Right lobe of liver (tissue), 6 donors: ENCODE measurements around the gene PTPRN2. TPM values are rescaled to one million over a fixed set of nuclear protein-coding genes. Genes with fewer than 3 reads are reported as not detected.

Experiments
- ATAC-seq, 4 donors: fragments of 200-7000 bp; cut with Tn5 transposase; one replicate each; pipeline ENCODE4 v1.9.1; 2020; ENCODE audit warnings: mild to moderate bottlenecking in 4 of 4, moderate library complexity in 4 of 4
- DNase-seq, 3 donors: peaks; one replicate each; pipeline ENCODE4 v3.0.0-alpha.2; 2020
- H3K27ac ChIP-seq, 3 donors: fragments of 200-600 bp; one replicate each; pipeline ENCODE4 v1.8.0; 2022
- H3K27me3 ChIP-seq, 2 donors: fragments of 200-600 bp; one replicate each; pipeline ENCODE4 v1.8.0; 2022
- H3K36me3 ChIP-seq, 4 donors: fragments of 200-600 bp; sonication (generic) in 1 of 4; one replicate each; pipeline versions ENCODE4 v1.5.1 to v1.8.0; 2017 to 2022; ENCODE audit warnings: control low read depth in 1 of 4
- H3K4me1 ChIP-seq, 4 donors: fragments of 200-600 bp; sonication (generic) in 1 of 4; one replicate each; pipeline versions ENCODE4 v1.5.1 to v1.8.0; 2017 to 2022; ENCODE audit warnings: control low read depth in 1 of 4
- H3K4me3 ChIP-seq, 3 donors: fragments of 200-600 bp; one replicate each; pipeline ENCODE4 v1.8.0; 2022
- H3K9me3 ChIP-seq, 4 donors: fragments of 200-600 bp; sonication (generic) in 1 of 4; one replicate each; pipeline versions ENCODE4 v1.5.1 to v1.8.0; 2017 to 2022; ENCODE audit warnings: control low read depth in 1 of 4
- POLR2A ChIP-seq: fragments of 450-650 bp; IDR thresholded peaks from one replicate; pipeline ENCODE4 v1.6.1; 2017; ENCODE audit warnings: antibody characterized with exemption, mild to moderate bottlenecking
- WGBS: methylation state at CpG from one replicate; pipeline ENCODE4 v1.1.6; 2018; ENCODE audit warnings: low coverage, low lambda C conversion rate; ENCODE audit not compliant: insufficient coverage; ENCODE audit errors: missing lambda C conversion rate; 5-methylcytosine and 5-hydroxymethylcytosine counted together
- intact Hi-C, 2 donors: fragments of 100-400 bp; cut with DNase I; formaldehyde crosslinking; loops; one replicate each; pipeline versions ENCODE4 v1.11.2 to v1.14.1; 2022
- total RNA-seq, 6 experiments: library from RNA; depleted of rRNA in 2 of 6; stranded (reverse); fragments of >200 nt in 2 of 6; fragmentation: NEBNext Ultra II Directional in 3 of 6; extraction: Animal tissue kit (Norgen Biotek cat#: 25700) in 3 of 6; gene quantifications; one replicate each; pipeline versions ENCODE4 v1.1.0 to v1.2.4, GENCODE V29; 2016 to 2023
- TF ChIP-seq, protein P1 (sequence below), 4 donors: fragments of 200-600 bp in 3 of 4; fragments of 450-650 bp in 1 of 4; IDR thresholded peaks; one replicate each; pipeline versions ENCODE4 v1.5.1 to v1.8.0; 2016 to 2022; ENCODE audit warnings: antibody characterized with exemption in 4 of 4, mild to moderate bottlenecking in 2 of 4
- donor health status: DM: no; HTN: yes; CAD: no.
- donor health status: DM: no; HTN: no; CAD: no.
- donor health status: DM: no; HTN: no; CAD: no.
- donor health status: DM: no; HTN: yes; CAD: no.
- donor health status: DM: no; HTN: yes; CAD: no.

PTPRN2 gene
- total RNA-seq, 6 experiments from 2014 or later: 0.15 to 0.87 (median 0.67) TPM

DNA sequence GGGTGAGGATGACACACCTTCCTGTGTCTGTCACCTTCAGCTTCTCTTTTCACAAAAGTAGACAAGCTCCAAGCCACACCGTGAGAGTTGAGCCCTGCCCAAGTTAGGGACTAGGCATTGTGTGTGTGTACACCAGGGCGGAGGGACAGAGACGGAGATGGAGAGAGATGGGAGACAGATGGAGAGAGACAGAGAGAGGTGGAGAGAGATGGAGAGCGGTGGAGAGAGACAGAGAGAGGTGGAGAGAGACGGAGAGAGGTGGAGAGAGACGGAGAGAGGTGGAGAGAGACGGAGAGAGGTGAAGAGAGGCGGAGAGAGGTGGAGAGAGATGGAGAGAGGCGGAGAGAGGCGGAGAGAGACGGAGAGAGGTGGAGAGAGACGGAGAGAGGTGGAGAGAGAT lies 1043.8 kb downstream of the PTPRN2 start:
- Histone ChIP-seq H3K9me3 (no peaks in the 10 kb centered on the region), H3K4me1 (no peaks in the 10 kb centered on the region), H3K27me3 (no peaks in the 10 kb centered on the region), H3K36me3 (no peaks in the 10 kb centered on the region), H3K4me3 (no peak overlapping the region), H3K27ac (no peak overlapping the region)
- ATAC-seq: no peak
- DNase-seq: no peak
- intact Hi-C loops: no loop called here
- 75% methylated on average over 12 of the region's 12 CpGs for WGBS
- TF ChIP-seq, protein P1, sequence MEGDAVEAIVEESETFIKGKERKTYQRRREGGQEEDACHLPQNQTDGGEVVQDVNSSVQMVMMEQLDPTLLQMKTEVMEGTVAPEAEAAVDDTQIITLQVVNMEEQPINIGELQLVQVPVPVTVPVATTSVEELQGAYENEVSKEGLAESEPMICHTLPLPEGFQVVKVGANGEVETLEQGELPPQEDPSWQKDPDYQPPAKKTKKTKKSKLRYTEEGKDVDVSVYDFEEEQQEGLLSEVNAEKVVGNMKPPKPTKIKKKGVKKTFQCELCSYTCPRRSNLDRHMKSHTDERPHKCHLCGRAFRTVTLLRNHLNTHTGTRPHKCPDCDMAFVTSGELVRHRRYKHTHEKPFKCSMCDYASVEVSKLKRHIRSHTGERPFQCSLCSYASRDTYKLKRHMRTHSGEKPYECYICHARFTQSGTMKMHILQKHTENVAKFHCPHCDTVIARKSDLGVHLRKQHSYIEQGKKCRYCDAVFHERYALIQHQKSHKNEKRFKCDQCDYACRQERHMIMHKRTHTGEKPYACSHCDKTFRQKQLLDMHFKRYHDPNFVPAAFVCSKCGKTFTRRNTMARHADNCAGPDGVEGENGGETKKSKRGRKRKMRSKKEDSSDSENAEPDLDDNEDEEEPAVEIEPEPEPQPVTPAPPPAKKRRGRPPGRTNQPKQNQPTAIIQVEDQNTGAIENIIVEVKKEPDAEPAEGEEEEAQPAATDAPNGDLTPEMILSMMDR (IDR thresholded peaks at IDR 0.05): no peak
- no peak for TF ChIP-seq POLR2A

- Histone ChIP-seq H3K4me3 (no peak overlapping the region), H3K9me3 (no peaks in the 10 kb centered on the region), H3K27me3 (no peaks in the 10 kb centered on the region), H3K27ac (no peak overlapping the region), H3K4me1 (no peaks in the 10 kb centered on the region), H3K36me3 (no peaks in the 10 kb centered on the region)
- WGBS: no CpG with 5 or more reads among the region's 11 CpGs
- ATAC-seq: no peak
- intact Hi-C loops: no loop called here
- peak in 1 of 3 donors; percentile 34 for DNase-seq
- TF ChIP-seq, protein P1 (IDR thresholded peaks at IDR 0.05): no peak
- TF ChIP-seq POLR2A: no peak
Observed at GRCh38 chr7:157543276-157543675, 1044.3 kb downstream of the PTPRN2 start.

DNA sequence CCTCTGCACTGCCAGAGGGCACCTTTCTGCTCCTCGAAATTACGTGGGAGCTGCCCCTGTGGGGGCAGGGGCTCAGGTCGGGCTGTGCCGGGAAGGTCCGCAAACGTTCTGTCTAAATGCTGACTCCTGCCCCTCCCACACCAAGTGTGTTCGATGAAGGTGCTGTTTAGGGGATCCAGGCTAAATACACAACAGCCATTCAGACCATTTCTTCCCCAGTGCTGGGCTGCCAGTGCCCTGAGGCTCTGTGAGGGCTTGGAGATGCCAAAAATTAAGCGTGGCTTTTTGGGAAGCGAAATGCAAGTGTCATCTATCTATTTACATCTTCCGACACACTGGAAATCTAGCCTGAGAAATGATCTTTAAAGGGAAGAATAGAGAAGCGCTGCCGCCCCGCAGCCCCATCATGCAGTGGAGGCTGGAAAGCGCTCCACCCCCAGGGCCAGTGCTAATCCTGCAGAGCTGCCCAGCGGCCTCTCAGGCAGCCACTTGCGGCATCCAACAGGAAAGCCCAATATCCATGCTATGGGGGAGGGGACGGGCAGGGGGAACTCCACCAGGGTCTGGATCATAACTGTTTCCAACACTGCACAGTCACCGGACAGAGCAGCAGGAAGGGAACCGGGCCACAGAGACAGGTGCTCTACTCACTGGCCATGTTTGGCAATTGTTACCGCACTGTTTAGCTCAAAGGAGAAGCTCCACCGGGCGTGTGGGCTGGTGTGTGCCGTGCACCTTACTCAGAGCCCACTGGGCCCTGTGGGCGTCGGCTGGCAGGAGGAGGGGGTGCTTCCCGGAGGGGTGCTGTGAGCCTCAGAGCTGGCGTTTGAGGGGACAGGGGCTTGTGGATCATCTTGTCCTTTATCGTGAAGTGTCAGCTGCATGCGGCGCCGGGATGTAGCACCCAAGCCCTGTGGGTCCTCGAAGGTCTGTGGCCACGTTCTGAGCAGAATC lies 1045.3 kb downstream of the PTPRN2 start:
- Histone ChIP-seq H3K27me3 (no peaks in the 10 kb centered on the region), H3K36me3 (no peaks in the 10 kb centered on the region), H3K9me3 (no peaks in the 10 kb centered on the region), H3K4me1 (no peaks in the 10 kb centered on the region), H3K4me3 (no peak overlapping the region), H3K27ac (no peak overlapping the region)
- no peak for TF ChIP-seq POLR2A
- TF ChIP-seq, protein P1 (IDR thresholded peaks at IDR 0.05): no peak
- DNase-seq: peak in 1 of 3 donors; percentile 39
- intact Hi-C loops: no loop called here
- no peak for ATAC-seq
- 57% methylated on average over 5 of the region's 33 CpGs for WGBS

- ATAC-seq (no peak), DNase-seq (peak in 1 of 3 donors; percentile 49)
- TF ChIP-seq, protein P1 (IDR thresholded peaks at IDR 0.05): no peak
- TF ChIP-seq POLR2A: no peak
- Histone ChIP-seq H3K4me3 (no peak overlapping the region), H3K27ac (no peak overlapping the region), H3K4me1 (no peaks in the 10 kb centered on the region), H3K27me3 (no peaks in the 10 kb centered on the region), H3K36me3 (no peaks in the 10 kb centered on the region), H3K9me3 (no peaks in the 10 kb centered on the region)
- WGBS: 81% methylated on average over 14 of the region's 26 CpGs
- intact Hi-C loops: no loop called here
Observed at GRCh38 chr7:157541295-157542067, 1046.1 kb downstream of the PTPRN2 start.
